Mammary epithelial cell (primary cell): Measurements from ENCODE around the gene DDX11.
"Not testable (repeated sequence)": the region's sequence is repeated elsewhere in the genome, so short reads cannot be mapped to it uniquely, and the experiment has no call there.

Source experiments
- CTCF ChIP-seq, 2 donors: IDR thresholded peaks in 1 of 2; conservative IDR thresholded peaks in 1 of 2; 2 replicates each; pipeline ENCODE4 v1.5.1; 2011 to 2012; ENCODE audit warnings: inconsistent platforms in 2 of 2, low read length in 2 of 2, mild to moderate bottlenecking in 2 of 2, control low read depth in 1 of 2, low read depth in 1 of 2; ENCODE audit not compliant: insufficient read depth in 1 of 2; ENCODE audit errors: extremely low read depth in 1 of 2
- EZH2 ChIP-seq: IDR thresholded peaks from 2 replicates; pipeline ENCODE4 v1.6.1; 2012; ENCODE audit warnings: low read length, inconsistent platforms, borderline replicate concordance

GRCh38 chr12:31099434-31099833 is 25.8 kb downstream of the DDX11 start:
- TF ChIP-seq EZH2; CTCF (conservative IDR thresholded peaks at IDR 0.05 in 1 of 2, IDR thresholded peaks at IDR 0.05 in 1 of 2; ENCODE audit: extremely low read depth in 1 of 2, insufficient read depth in 1 of 2, low read depth in 1 of 2, low read length in 2 of 2): not testable (repeated sequence)
